ENCODE results near the gene IL1F10. TPM values are rescaled to one million over a fixed set of nuclear protein-coding genes. Genes with fewer than 3 reads are reported as not detected.
A peak's percentile ranks its signal among the peaks of the same experiment; 100 is the strongest.

Gene IL1F10
- total and polyA plus RNA-seq, 10 of the 15 experiments (the other 5 are each of a cell fraction or from before 2014, with no cell fraction given) = not detected

GRCh38 chr2:113104054-113104611 is 36.4 kb downstream of the IL1F10 start:
- 63% methylated on average over 3 of the region's 3 CpGs for WGBS (ENCODE audit: insufficient coverage, insufficient replicate concordance, low lambda C conversion rate, missing lambda C conversion rate)
- no peak overlapping the region for H2AFZ ChIP-seq (ENCODE audit: control insufficient read depth, low read depth, low read length)
- no peak overlapping the region for H3K4me3 ChIP-seq
- no peaks in the 10 kb centered on the region for H4K20me1 ChIP-seq (ENCODE audit: control insufficient read depth, insufficient read depth)
- H3K36me3 ChIP-seq (ENCODE audit: control insufficient read depth in 2 of 2, insufficient read depth in 2 of 2, low read length in 1 of 2) = no peaks in the 10 kb centered on the region
- intact Hi-C loops (cut with micrococcal nuclease; ENCODE audit: unreplicated experiment) (no loop called here), in situ Hi-C loops (cut with MboI) (no loop called here)
- BruUV-seq (replicated peaks) = no TSS peak
- no peak overlapping the region for H3K9ac ChIP-seq (ENCODE audit: control insufficient read depth, insufficient read depth, low read length)
- ATAC-seq (no peak), DNase-seq (ENCODE audit: low read depth, low spot score) (no peak), FAIRE-seq (no peak)
- H3K27me3 ChIP-seq (replicated peaks in 1 of 2; ENCODE audit: control insufficient read depth in 2 of 2, insufficient read depth in 2 of 2, low read length in 1 of 2) = no peaks in the 10 kb centered on the region
- ChIA-PET CTCF (interaction anchor here (1.1 kb wide), 2 partner anchors 24 to 25 kb away, joined by 3 read pairs; no protein-coding TSS in a partner anchor), RAD21 (ENCODE audit: unreplicated experiment) (interaction anchor here (1.0 kb wide), 1 partner anchor 100 kb away, joined by 3 read pairs; no protein-coding TSS in a partner anchor), SMC1A (ENCODE audit: uncharacterized antibody, unreplicated experiment) (interaction anchor here (1.0 kb wide), 1 partner anchor 9 kb away, joined by 4 read pairs; no protein-coding TSS in a partner anchor), POLR2A (no interaction called here)
- H3K79me2 ChIP-seq (ENCODE audit: control insufficient read depth, insufficient read depth, low read length) = no peaks in the 10 kb centered on the region
- no peak overlapping the region for H3K4me2 ChIP-seq (ENCODE audit: control insufficient read depth, insufficient read depth)
- TF ChIP-seq ETV6 (conservative IDR thresholded peaks at IDR 0.05 in 1 of 2, IDR thresholded peaks at IDR 0.05 in 1 of 2; ENCODE audit: borderline replicate concordance in 1 of 2, low read depth in 1 of 2) = no peak
- H3K9me3 ChIP-seq (replicated peaks; ENCODE audit: control insufficient read depth, insufficient read depth, low read length) = no peaks in the 10 kb centered on the region; the same call in 2 of the 3 replicates
- H3K4me1 ChIP-seq (ENCODE audit: control insufficient read depth, insufficient read depth, low read length) = no peaks in the 10 kb centered on the region
- no peak overlapping the region for H3K27ac ChIP-seq (ENCODE audit: control insufficient read depth, insufficient read depth)

DNA sequence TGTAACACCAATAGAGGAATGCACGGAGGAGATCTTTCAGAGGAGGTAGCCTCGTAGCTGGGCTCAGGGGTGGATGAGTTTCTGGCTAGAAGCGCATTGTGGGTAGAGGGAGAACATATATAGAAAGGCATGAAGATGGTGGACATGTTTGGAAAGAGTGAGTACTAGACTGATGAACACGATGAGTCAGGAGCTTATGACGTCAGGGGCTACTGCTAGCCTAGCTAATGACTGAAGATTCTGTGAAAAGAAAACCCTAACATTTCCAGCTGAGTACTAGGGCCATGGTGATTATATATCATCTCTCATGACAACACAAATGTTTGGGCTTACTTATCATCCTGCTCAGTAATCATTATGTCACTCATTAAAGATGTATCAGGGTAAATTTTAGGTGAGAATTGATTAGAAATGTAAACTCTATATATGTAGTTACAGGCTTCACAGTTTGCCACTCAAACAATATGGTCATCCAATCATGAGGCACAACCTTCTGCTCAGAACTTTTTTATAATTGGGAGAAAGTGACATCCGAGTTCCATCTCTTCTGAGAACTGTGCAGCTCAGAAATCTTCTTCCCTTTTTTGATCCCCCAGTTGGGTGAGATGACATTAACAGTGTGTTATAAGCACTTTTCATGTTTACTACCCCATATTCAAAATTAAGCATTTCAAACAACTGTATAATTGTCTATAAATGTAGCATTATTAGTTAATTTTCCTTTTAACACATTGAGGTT is 37.4 kb downstream of the IL1F10 start:
- no peak overlapping the region for H3K9ac ChIP-seq (ENCODE audit: control insufficient read depth, insufficient read depth, low read length)
- no peaks in the 10 kb centered on the region for H3K36me3 ChIP-seq (ENCODE audit: control insufficient read depth in 2 of 2, insufficient read depth in 2 of 2, low read length in 1 of 2)
- DNase-seq (ENCODE audit: low read depth, low spot score) (no peak), FAIRE-seq (peak; percentile 13), ATAC-seq (no peak)
- ChIA-PET POLR2A (no interaction called here), CTCF (interaction anchor here (0.6 to 1.1 kb wide), 4 partner anchors 21 to 164 kb away, joined by 3 read pairs; no protein-coding TSS in a partner anchor), RAD21 (ENCODE audit: unreplicated experiment) (no interaction called here), SMC1A (ENCODE audit: uncharacterized antibody, unreplicated experiment) (interaction anchor here (1.0 kb wide), 1 partner anchor 8 kb away, joined by 4 read pairs; no protein-coding TSS in a partner anchor)
- no peak overlapping the region for H3K4me3 ChIP-seq
- no peaks in the 10 kb centered on the region for H4K20me1 ChIP-seq (ENCODE audit: control insufficient read depth, insufficient read depth)
- H3K9me3 ChIP-seq (replicated peaks; ENCODE audit: control insufficient read depth, insufficient read depth, low read length) = no peaks in the 10 kb centered on the region
- WGBS (ENCODE audit: insufficient coverage, insufficient replicate concordance, low lambda C conversion rate, missing lambda C conversion rate) = 47% methylated on average over 6 of the region's 6 CpGs
- intact Hi-C loops (cut with micrococcal nuclease; ENCODE audit: unreplicated experiment) (no loop called here), in situ Hi-C loops (cut with MboI) (no loop called here)
- no peak overlapping the region for H3K27ac ChIP-seq (ENCODE audit: control insufficient read depth, insufficient read depth)
- H3K27me3 ChIP-seq (replicated peaks in 1 of 2; ENCODE audit: control insufficient read depth in 2 of 2, insufficient read depth in 2 of 2, low read length in 1 of 2) = no peaks in the 10 kb centered on the region
- H3K4me2 ChIP-seq (ENCODE audit: control insufficient read depth, insufficient read depth) = no peak overlapping the region
- H2AFZ ChIP-seq (ENCODE audit: control insufficient read depth, low read depth, low read length) = no peak overlapping the region
- TF ChIP-seq KLF5 (IDR thresholded peaks at IDR 0.05; ENCODE audit: partially characterized antibody) (no peak), ESRRA (IDR thresholded peaks at IDR 0.05; ENCODE audit: low read length) (no peak)
- TF ChIP-seq, protein P1, sequence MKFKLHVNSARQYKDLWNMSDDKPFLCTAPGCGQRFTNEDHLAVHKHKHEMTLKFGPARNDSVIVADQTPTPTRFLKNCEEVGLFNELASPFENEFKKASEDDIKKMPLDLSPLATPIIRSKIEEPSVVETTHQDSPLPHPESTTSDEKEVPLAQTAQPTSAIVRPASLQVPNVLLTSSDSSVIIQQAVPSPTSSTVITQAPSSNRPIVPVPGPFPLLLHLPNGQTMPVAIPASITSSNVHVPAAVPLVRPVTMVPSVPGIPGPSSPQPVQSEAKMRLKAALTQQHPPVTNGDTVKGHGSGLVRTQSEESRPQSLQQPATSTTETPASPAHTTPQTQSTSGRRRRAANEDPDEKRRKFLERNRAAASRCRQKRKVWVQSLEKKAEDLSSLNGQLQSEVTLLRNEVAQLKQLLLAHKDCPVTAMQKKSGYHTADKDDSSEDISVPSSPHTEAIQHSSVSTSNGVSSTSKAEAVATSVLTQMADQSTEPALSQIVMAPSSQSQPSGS (IDR thresholded peaks at IDR 0.05; ENCODE audit: low read length) = no peak
- BruUV-seq (replicated peaks) = no TSS peak
- no peaks in the 10 kb centered on the region for H3K79me2 ChIP-seq (ENCODE audit: control insufficient read depth, insufficient read depth, low read length)
- H3K4me1 ChIP-seq (ENCODE audit: control insufficient read depth, insufficient read depth, low read length) = no peaks in the 10 kb centered on the region
